Right renal pelvis (tissue), 4 donors: ENCODE results near the gene WASHC1. TPM values are rescaled to one million over a fixed set of nuclear protein-coding genes. Genes with fewer than 3 reads are reported as not detected.
"Not testable (repeated sequence)": the region's sequence is repeated elsewhere in the genome, so short reads cannot be mapped to it uniquely, and the experiment has no call there.

Experiments used
- DNase-seq, 4 donors: peaks; one replicate each; pipeline ENCODE4 v3.0.0-alpha.2; 2013; ENCODE audit warnings: low read depth in 4 of 4, low spot score in 3 of 4, missing footprints in 1 of 4
- polyA plus RNA-seq, 4 donors: library from polyadenylated mRNA; unstranded; fragments of 120-200 nt; gene quantifications; one replicate each; pipeline ENCODE4 v1.2.1, GENCODE V29; 2013; ENCODE audit not compliant: insufficient read length in 4 of 4

WASHC1 gene, protein sequence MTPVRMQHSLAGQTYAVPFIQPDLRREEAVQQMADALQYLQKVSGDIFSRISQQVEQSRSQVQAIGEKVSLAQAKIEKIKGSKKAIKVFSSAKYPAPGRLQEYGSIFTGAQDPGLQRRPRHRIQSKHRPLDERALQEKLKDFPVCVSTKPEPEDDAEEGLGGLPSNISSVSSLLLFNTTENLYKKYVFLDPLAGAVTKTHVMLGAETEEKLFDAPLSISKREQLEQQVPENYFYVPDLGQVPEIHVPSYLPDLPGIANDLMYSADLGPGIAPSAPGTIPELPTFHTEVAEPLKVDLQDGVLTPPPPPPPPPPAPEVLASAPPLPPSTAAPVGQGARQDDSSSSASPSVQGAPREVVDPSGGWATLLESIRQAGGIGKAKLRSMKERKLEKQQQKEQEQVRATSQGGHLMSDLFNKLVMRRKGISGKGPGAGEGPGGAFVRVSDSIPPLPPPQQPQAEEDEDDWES
- polyA plus RNA-seq = 10 to 100 TPM; 18.3 to 36.1 (median 28.9) TPM

- not testable (repeated sequence) for DNase-seq
Observed at GRCh38 chr9:29356-29755, at the start of gene WASHC1. WASHC1 (minus strand) TSS chr9:29456; CDS start chr9:24999, 4,457 bp downstream.

- DNase-seq = not testable (repeated sequence)
Observed at GRCh38 chr9:78333-78732, 49.1 kb upstream of the WASHC1 start.

DNA sequence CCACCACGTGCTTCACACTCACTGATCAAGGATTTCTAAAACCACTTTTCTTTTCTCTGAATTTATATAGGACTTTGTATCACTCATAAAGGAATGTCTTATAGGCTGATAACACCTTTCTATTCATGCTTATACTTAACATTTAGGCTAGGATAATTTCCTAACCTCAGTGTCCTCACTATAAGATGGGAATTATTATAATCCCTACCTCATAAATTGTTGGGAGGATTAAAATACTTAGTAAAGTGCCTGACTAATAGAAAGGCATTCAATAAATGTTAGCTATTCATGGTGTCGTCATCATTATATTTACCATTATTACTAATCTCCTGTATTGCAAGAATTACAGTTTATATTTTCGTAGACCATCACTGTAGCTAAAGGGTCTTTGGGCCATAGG, 47.1 kb upstream of the WASHC1 start:
- DNase-seq = not testable (repeated sequence)

GRCh38 chr9:73900-74525, 44.8 kb upstream of the WASHC1 start:
- not testable (repeated sequence) for DNase-seq

GRCh38 chr9:73076-73899, 44.0 kb upstream of the WASHC1 start:
- DNase-seq = not testable (repeated sequence)

- DNase-seq = not testable (repeated sequence)
Observed at GRCh38 chr9:63031-63629, 33.9 kb upstream of the WASHC1 start.

GRCh38 chr9:52678-53077, 23.4 kb upstream of the WASHC1 start:
- not testable (repeated sequence) for DNase-seq

GRCh38 chr9:48190-48842, 19.1 kb upstream of the WASHC1 start:
- not testable (repeated sequence) for DNase-seq

GRCh38 chr9:46639-47271, 17.5 kb upstream of the WASHC1 start:
- DNase-seq = not testable (repeated sequence)

DNA sequence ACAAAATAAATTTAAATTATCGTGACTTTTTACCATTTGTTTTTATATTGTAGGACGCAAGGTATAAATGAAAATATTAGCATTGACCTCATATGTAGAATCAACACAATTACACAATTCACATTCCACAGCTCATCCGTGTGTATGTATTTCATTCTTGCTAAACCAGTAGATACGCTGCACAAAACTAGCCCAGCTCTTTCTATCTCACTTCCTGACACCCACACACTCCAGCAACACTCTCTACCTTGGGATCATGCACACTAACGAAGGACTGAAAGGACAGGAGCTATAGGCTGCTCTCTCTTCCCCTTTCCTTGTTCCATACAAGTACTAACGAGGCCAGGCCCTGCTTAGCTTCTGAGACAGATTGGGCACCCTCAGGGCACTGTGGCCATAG, 16.9 kb upstream of the WASHC1 start:
- not testable (repeated sequence) for DNase-seq

DNA sequence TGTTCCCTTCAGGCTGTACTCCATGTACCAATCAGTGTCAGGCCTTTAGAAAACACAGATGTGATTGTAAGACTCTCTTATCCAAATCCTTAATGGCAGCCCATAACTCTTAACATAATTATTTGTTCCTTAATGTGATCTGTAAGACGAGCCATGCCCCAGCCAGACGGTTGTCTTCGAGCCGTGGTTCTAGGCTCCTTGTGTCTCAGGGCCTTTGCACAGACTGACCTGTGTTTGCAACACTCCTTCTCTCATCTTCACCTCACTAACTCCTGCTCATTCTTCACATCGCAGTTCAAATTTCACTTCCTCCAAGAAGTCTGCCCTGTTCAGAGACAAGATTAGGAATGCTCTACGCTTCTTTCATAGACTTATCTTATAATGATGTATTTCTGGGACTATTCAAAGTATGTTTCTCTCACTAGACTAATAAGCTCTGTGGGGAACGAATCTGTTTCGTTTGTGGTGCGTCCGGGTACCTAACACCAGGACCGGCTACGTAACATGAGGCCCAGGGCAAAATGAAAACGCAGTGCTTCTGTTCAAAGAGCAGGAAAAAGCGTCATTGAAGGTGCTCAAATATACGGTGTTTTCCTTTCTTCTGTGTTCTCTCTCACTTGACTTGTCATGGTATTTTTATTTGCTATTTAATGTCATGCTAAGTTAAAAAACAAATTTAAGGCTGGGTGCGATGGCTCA, 16.1 kb upstream of the WASHC1 start:
- DNase-seq = not testable (repeated sequence)

DNA sequence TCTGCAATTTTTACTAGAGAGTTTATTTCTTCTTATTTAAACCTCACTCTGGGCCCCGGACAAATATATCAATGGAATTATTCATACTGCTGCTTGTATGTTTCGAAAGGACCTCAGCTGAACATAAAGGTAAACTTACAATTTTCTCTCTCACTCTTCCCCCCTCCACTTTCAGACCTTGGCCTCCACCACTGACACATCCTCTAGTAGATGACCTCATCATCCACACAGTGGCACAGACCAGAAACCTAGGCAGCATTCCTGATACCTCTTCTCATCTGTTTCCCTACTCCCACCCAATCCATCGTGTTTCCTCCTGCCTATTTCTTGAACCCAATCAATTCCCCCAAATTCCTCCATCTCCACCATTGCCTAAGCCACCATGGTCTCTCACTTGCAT, 15.2 kb upstream of the WASHC1 start:
- DNase-seq = not testable (repeated sequence)

GRCh38 chr9:43636-44035, 14.4 kb upstream of the WASHC1 start:
- not testable (repeated sequence) for DNase-seq

GRCh38 chr9:43116-43515, 13.9 kb upstream of the WASHC1 start:
- not testable (repeated sequence) for DNase-seq

GRCh38 chr9:41819-42218, 12.6 kb upstream of the WASHC1 start:
- not testable (repeated sequence) for DNase-seq

- DNase-seq = not testable (repeated sequence)
Observed at GRCh38 chr9:41261-41676, 12.0 kb upstream of the WASHC1 start.

- not testable (repeated sequence) for DNase-seq
Observed at GRCh38 chr9:32308-32707, 3.1 kb upstream of the WASHC1 start.

- not testable (repeated sequence) for DNase-seq
Observed at GRCh38 chr9:28775-29174, 481 bp downstream of the WASHC1 start.

DNA sequence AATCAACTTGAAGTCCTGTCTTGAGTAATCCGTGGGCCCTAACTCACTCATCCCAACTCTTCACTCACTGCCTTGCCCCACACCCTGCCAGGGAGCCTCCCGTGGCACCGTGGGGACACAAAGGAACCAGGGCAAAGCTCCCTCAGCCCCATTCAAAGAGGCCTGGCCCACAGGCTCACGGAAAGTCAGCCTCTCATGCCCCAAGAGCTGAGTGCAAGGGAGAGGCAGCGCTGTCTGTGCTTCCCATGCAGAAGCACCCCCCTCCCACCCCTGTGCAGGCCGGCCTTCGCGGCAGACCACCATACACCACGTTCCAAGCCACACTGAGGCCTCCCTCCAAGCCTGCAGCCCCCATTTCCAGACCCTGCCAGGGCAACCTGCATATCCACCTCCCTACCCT, 7.6 kb downstream of the WASHC1 start:
- not testable (repeated sequence) for DNase-seq
